HG03064 (cell line): Measurements from ENCODE around the gene CNKSR1.

Source experiments
- ATAC-seq: cut with Tn5 transposase; IDR thresholded peaks from one replicate; pipeline ENCODE4 v1.9.1; 2021; ENCODE audit warnings: low read depth; ENCODE audit not compliant: unreplicated experiment

CNKSR1 gene

GRCh38 chr1:26177182-26177684 is at the start of gene CNKSR1:
TSS of gene CNKSR1 (plus strand) at chr1:26177491. CDS start at chr1:26177548, 57 bp downstream.
- ATAC-seq = no peak

- ATAC-seq = no peak
Observed at GRCh38 chr1:26129778-26130177, 47.5 kb upstream of the CNKSR1 start.

GRCh38 chr1:26130695-26131094 is 46.6 kb upstream of the CNKSR1 start:
- no peak for ATAC-seq

GRCh38 chr1:26132128-26132833 is 45.0 kb upstream of the CNKSR1 start:
- no peak for ATAC-seq

- no peak for ATAC-seq
Observed at GRCh38 chr1:26132834-26133167, 44.5 kb upstream of the CNKSR1 start.

GRCh38 chr1:26134466-26134865 is 42.8 kb upstream of the CNKSR1 start:
- no peak for ATAC-seq

GRCh38 chr1:26138974-26139558 is 38.2 kb upstream of the CNKSR1 start:
- no peak for ATAC-seq

- ATAC-seq = no peak
Observed at GRCh38 chr1:26142159-26142558, 35.1 kb upstream of the CNKSR1 start.

- ATAC-seq = no peak
Observed at GRCh38 chr1:26145041-26145959, 32.0 kb upstream of the CNKSR1 start.

- no peak for ATAC-seq
Observed at GRCh38 chr1:26145960-26146294, 31.4 kb upstream of the CNKSR1 start.

- ATAC-seq = no peak
Observed at GRCh38 chr1:26148887-26149286, 28.4 kb upstream of the CNKSR1 start.

GRCh38 chr1:26153966-26154532 is 23.2 kb upstream of the CNKSR1 start:
- no peak for ATAC-seq

- no peak for ATAC-seq
Observed at GRCh38 chr1:26154750-26155149, 22.5 kb upstream of the CNKSR1 start.

- ATAC-seq = no peak
Observed at GRCh38 chr1:26155370-26156284, 21.7 kb upstream of the CNKSR1 start.

- ATAC-seq = no peak
Observed at GRCh38 chr1:26156285-26157038, 20.8 kb upstream of the CNKSR1 start.

- no peak for ATAC-seq
Observed at GRCh38 chr1:26158271-26158907, 18.9 kb upstream of the CNKSR1 start.

GRCh38 chr1:26158908-26159742 is 18.2 kb upstream of the CNKSR1 start, which contains the start of gene FAM110D:
TSS of gene FAM110D (plus strand) at chr1:26159079. CDS start at chr1:26161292, 2,213 bp downstream.
- no peak for ATAC-seq

GRCh38 chr1:26159743-26160039 is 17.6 kb upstream of the CNKSR1 start:
- no peak for ATAC-seq
